Stomach (tissue), 9 donors: ENCODE results near the gene LPCAT4. TPM values are rescaled to one million over a fixed set of nuclear protein-coding genes. Genes with fewer than 3 reads are reported as not detected.
A peak's percentile ranks its signal among the peaks of the same experiment; 100 is the strongest.

Experiments
- DNase-seq, 2 donors: peaks; one replicate each; pipeline versions ENCODE4 v3.0.0 to v3.0.0-alpha.2; 2013 to 2019
- H3K27ac ChIP-seq, 5 donors: fragments of 200-600 bp in 4 of 5; sonication (generic) in 4 of 5; one replicate each; pipeline ENCODE4 v1.5.1; 2013 to 2019; ENCODE audit warnings: mild to moderate bottlenecking in 1 of 5, moderate library complexity in 1 of 5
- H3K27me3 ChIP-seq, 3 donors: fragments of 200-600 bp; sonication (generic); one replicate each; pipeline ENCODE4 v1.5.1; 2017 to 2019; ENCODE audit warnings: mixed run types in 1 of 3
- H3K36me3 ChIP-seq, 4 donors: fragments of 200-600 bp; sonication (generic); 1 replicate in 3 of 4; 2 replicates in 1 of 4; pipeline ENCODE4 v1.5.1; 2016 to 2019
- H3K4me1 ChIP-seq, 4 donors: fragments of 200-600 bp; sonication (generic); one replicate each; pipeline ENCODE4 v1.5.1; 2016 to 2019
- H3K4me3 ChIP-seq, 4 donors: fragments of 200-600 bp; sonication (generic) in 3 of 4; one replicate each; pipeline ENCODE4 v1.5.1; 2016 to 2019; ENCODE audit warnings: mild to moderate bottlenecking in 1 of 4
- H3K9me3 ChIP-seq, 4 donors: fragments of 200-600 bp; sonication (generic); one replicate each; pipeline ENCODE4 v1.5.1; 2016 to 2019
- CTCF ChIP-seq, 7 experiments: fragments of 450-650 bp in 4 of 7; fragments of 200-600 bp in 3 of 7; sonication (generic) in 3 of 7; IDR thresholded peaks; one replicate each; pipeline ENCODE4 v1.5.1; 2016 to 2019; ENCODE audit warnings: antibody characterized with exemption in 7 of 7, control low read depth in 2 of 7, mild to moderate bottlenecking in 1 of 7
- EP300 ChIP-seq: sonication (generic); formaldehyde crosslinking; IDR thresholded peaks from one replicate; pipeline ENCODE4 v1.6.1; 2017; ENCODE audit warnings: antibody characterized with exemption
- POLR2A ChIP-seq, 4 donors: fragments of 450-650 bp; IDR thresholded peaks; one replicate each; pipeline ENCODE4 v1.6.1; 2016; ENCODE audit warnings: antibody characterized with exemption in 4 of 4, control low read depth in 2 of 4, mild to moderate bottlenecking in 1 of 4, moderate library complexity in 1 of 4
- POLR2AphosphoS5 ChIP-seq, 3 donors: sonication (generic); formaldehyde crosslinking; IDR thresholded peaks; one replicate each; pipeline ENCODE4 v1.6.1; 2016; ENCODE audit warnings: antibody characterized with exemption in 3 of 3
- WGBS, 5 donors: extraction: QIAGEN DNeasy Blood & Tissue Kit in 3 of 5; methylation state at CpG; one replicate each; pipeline versions ENCODE4 v1.1.5 to v1.1.7; 2013 to 2018; 5-methylcytosine and 5-hydroxymethylcytosine counted together
- intact Hi-C: fragments of 100-400 bp; cut with DNase I; formaldehyde crosslinking; loops from one replicate; pipeline ENCODE4 v1.15.1; 2023; ENCODE audit warnings: low total_unique reads
- polyA plus RNA-seq, 3 donors: library from polyadenylated mRNA; stranded (reverse); fragments of 200-250 nt; gene quantifications; one replicate each; pipeline ENCODE4 v1.2.3, GENCODE V29; 2013
- total RNA-seq, 5 donors: library from RNA; depleted of rRNA; stranded (reverse); fragments of >200 nt; gene quantifications; one replicate each; pipeline versions ENCODE4 v1.1.0 to v1.2.3, GENCODE V29; 2014 to 2016
- donor health status: healthy with polysubstance abuse.
- donor health status: Bipolar disorder and iron deficiency.
- donor health status: healthy.

The LPCAT4 gene
- total and polyA plus RNA-seq, 8 donors, result 11.6 to 206 (median 65.1) TPM

DNA sequence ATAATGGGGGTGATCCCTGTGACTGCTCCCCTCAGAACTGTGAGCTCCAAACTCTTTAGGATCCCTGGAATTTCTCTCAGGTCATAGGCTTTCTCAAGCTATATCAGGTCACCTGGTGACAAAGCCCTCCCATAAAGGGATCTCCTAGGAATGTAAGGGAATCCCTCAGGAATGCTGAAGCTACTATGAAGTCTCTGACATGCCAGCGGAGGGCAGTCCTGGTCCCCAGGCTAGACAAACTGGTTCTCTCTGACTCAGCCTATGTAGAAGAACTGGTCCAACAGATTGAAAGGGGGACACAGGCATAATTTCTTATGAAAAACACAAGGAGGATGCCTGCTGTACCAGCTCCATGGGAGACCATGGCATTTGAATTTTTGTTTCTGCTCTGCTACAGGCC is 6.7 kb downstream of the LPCAT4 start:
- peak in 1 of 2 donors; percentile 65 for DNase-seq
- H3K36me3 ChIP-seq, result peaks cover 15 to 89% (median 84%) of the 10 kb centered on the region in 4 donors
- no peaks in the 10 kb centered on the region for H3K9me3 ChIP-seq
- no peak for TF ChIP-seq POLR2A (IDR thresholded peaks at IDR 0.05)
- peak in 1 of 3 donors; percentile 17 for TF ChIP-seq POLR2AphosphoS5 (IDR thresholded peaks at IDR 0.05)
- WGBS, 5 donors, result 48 to 70% (median 61%) methylated on average over 1 of the region's 1 CpG
- peaks cover 4 to 42% (median 8%) of the 10 kb centered on the region in 4 donors for H3K4me1 ChIP-seq
- intact Hi-C loops, result loop anchor here (10.0 kb wide), 1 partner anchor 115 kb away; no protein-coding TSS in a partner anchor
- H3K27ac ChIP-seq, result peak overlapping the region; percentile 32 to 79 (median 42)
- no peaks in the 10 kb centered on the region for H3K27me3 ChIP-seq
- H3K4me3 ChIP-seq, result peak overlapping the region in 1 of 4 donors; percentile 9

DNA sequence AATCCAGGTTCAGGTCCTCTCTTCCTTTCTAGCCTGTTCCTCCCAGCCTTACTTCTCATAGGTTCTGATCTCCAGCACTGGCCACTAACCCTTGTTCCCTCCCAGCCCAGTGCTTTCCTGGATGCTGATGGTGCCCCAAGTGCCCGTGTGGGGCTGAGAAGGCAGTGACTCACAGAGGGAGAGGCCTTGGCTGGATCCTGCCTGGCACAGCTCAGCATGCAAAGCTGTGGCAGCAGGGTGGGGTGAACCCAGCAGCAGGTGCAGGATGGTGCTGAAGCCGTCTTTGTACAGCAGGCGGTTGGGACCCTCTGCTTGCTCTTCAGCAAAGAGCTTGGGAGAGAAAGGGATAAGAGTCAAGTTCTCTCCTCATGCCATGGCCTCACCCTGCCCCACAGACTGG is 7.6 kb downstream of the LPCAT4 start:
- DNase-seq, result peak in 1 of 2 donors; percentile 55
- 46 to 70% (median 63%) methylated on average over 1 to 3 of the region's 3 CpGs for WGBS, 5 donors
- no peaks in the 10 kb centered on the region for H3K9me3 ChIP-seq
- H3K4me1 ChIP-seq, result peaks cover 0 to 33% (median 2%) of the 10 kb centered on the region in 4 donors
- H3K27me3 ChIP-seq, result no peaks in the 10 kb centered on the region
- TF ChIP-seq POLR2AphosphoS5 (IDR thresholded peaks at IDR 0.05) (peak in 2 of 3 donors; percentile 61 to 69), POLR2A (IDR thresholded peaks at IDR 0.05) (no peak)
- peak overlapping the region; percentile 32 to 79 (median 42) for H3K27ac ChIP-seq
- H3K4me3 ChIP-seq, result no peak overlapping the region
- intact Hi-C loops, result no loop called here
- H3K36me3 ChIP-seq, result peaks cover 15 to 98% (median 93%) of the 10 kb centered on the region in 4 donors

DNA sequence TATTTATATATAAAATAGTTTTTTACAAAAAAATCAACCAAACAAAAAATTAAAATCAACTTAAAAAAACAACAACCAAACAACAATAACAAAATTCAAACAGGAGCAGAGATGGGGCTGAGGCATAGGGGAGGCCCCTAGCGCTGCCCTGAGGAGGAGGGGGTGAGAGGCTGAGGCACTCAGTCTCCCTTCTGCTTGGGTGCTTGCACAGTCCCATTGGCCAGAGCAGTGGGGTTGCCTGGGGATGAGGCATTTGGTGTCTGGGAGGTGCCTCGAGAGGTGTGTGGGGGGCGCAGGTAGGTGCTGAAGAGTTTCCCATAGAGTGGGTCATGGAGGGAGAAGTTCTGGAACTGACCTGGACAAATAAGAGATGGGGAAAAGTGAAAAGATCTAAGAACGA is 8.0 kb downstream of the LPCAT4 start:
- 89 to 97% (median 96%) methylated on average over 4 of the region's 4 CpGs for WGBS, 5 donors
- H3K27me3 ChIP-seq, result no peaks in the 10 kb centered on the region
- no peak overlapping the region for H3K4me3 ChIP-seq
- no peaks in the 10 kb centered on the region for H3K9me3 ChIP-seq
- TF ChIP-seq POLR2A (IDR thresholded peaks at IDR 0.05) (no peak), POLR2AphosphoS5 (IDR thresholded peaks at IDR 0.05) (no peak), EP300 (no peak)
- no peak for DNase-seq
- peak overlapping the region in 3 of 5 donors; percentile 38 to 79 (median 64) for H3K27ac ChIP-seq
- peaks cover 15 to 100% (median 96%) of the 10 kb centered on the region in 4 donors for H3K36me3 ChIP-seq
- intact Hi-C loops, result no loop called here
- peaks cover 0 to 30% (median 2%) of the 10 kb centered on the region in 4 donors for H3K4me1 ChIP-seq

- no peak for DNase-seq
- Histone ChIP-seq H3K27ac (peak overlapping the region in 1 of 5 donors; percentile 79), H3K4me1 (peaks cover 0 to 24% (median 2%) of the 10 kb centered on the region in 4 donors), H3K4me3 (no peak overlapping the region), H3K27me3 (no peaks in the 10 kb centered on the region), H3K9me3 (no peaks in the 10 kb centered on the region), H3K36me3 (peaks cover 15 to 100% (median 94%) of the 10 kb centered on the region in 4 donors)
- intact Hi-C loops, result no loop called here
- 71 to 86% (median 80%) methylated on average over 3 of the region's 3 CpGs for WGBS, 5 donors
- TF ChIP-seq EP300, result no peak
- no peak for TF ChIP-seq CTCF (IDR thresholded peaks at IDR 0.05)
- TF ChIP-seq POLR2AphosphoS5 (IDR thresholded peaks at IDR 0.05), result no peak
- TF ChIP-seq POLR2A (IDR thresholded peaks at IDR 0.05), result no peak
Measured at GRCh38 chr15:34358367-34358766, 8.6 kb downstream of the LPCAT4 start.

DNA sequence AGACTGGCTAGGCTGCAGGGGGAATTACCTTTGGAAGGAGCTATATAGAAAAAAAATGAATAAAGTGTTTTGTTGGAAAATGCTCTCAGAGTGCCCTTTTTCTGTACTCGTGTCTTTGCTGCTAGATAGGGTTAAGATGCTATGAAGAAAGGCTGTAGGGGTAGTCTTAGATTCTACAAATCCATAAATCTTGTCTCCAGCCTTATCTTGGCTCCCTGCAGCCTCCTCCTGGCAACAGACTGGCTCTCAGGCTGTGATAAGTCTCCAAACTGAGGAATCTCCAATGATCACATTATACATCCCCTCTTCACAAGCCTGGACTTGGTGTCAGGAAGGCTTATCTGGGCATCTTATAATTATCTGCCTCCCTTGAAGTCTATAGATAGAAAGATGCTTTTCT is 9.3 kb downstream of the LPCAT4 start:
- H3K4me1 ChIP-seq, result peaks cover 0 to 21% (median 2%) of the 10 kb centered on the region in 4 donors
- intact Hi-C loops, result no loop called here
- H3K36me3 ChIP-seq, result peaks cover 15 to 96% (median 88%) of the 10 kb centered on the region in 4 donors
- DNase-seq, result no peak
- TF ChIP-seq POLR2A (IDR thresholded peaks at IDR 0.05) (no peak), CTCF (IDR thresholded peaks at IDR 0.05) (no peak), POLR2AphosphoS5 (IDR thresholded peaks at IDR 0.05) (no peak), EP300 (no peak)
- H3K9me3 ChIP-seq, result no peaks in the 10 kb centered on the region
- H3K27ac ChIP-seq, result no peak overlapping the region
- H3K27me3 ChIP-seq, result no peaks in the 10 kb centered on the region
- WGBS, 5 donors, result 83 to 96% (median 92%) methylated on average over 1 of the region's 1 CpG
- H3K4me3 ChIP-seq, result no peak overlapping the region

GRCh38 chr15:34355241-34355640 is 11.8 kb downstream of the LPCAT4 start:
- no peaks in the 10 kb centered on the region for H3K27me3 ChIP-seq
- no peak overlapping the region for H3K27ac ChIP-seq
- intact Hi-C loops, result no loop called here
- no peaks in the 10 kb centered on the region for H3K9me3 ChIP-seq
- peaks cover 0 to 9% (median 2%) of the 10 kb centered on the region in 4 donors for H3K4me1 ChIP-seq
- H3K4me3 ChIP-seq, result no peak overlapping the region
- peaks cover 10 to 72% (median 67%) of the 10 kb centered on the region in 4 donors for H3K36me3 ChIP-seq
- WGBS, 5 donors, result 87 to 90% (median 88%) methylated on average over 9 of the region's 9 CpGs
- TF ChIP-seq POLR2AphosphoS5 (IDR thresholded peaks at IDR 0.05) (no peak), POLR2A (IDR thresholded peaks at IDR 0.05) (no peak), CTCF (IDR thresholded peaks at IDR 0.05) (no peak), EP300 (no peak)
- DNase-seq, result no peak
